Transverse colon (tissue), 4 donors: ENCODE results near the gene SPATA13. TPM values are rescaled to one million over a fixed set of nuclear protein-coding genes. Genes with fewer than 3 reads are reported as not detected.

ENCODE experiments used
- DNase-seq: peaks from one replicate; pipeline ENCODE4 v3.0.0-alpha.2; 2019
- H3K27ac ChIP-seq, 4 donors: fragments of 200-600 bp; sonication (generic); 2 replicates each; pipeline ENCODE4 v1.5.1; 2016 to 2018; ENCODE audit warnings: inconsistent platforms in 4 of 4
- H3K27me3 ChIP-seq: fragments of 200-600 bp; sonication (generic); 2 replicates; pipeline ENCODE4 v1.5.1; 2017; ENCODE audit warnings: inconsistent platforms
- H3K36me3 ChIP-seq, 4 donors: fragments of 200-600 bp; sonication (generic); 2 replicates each; pipeline ENCODE4 v1.5.1; 2017 to 2019; ENCODE audit warnings: inconsistent platforms in 4 of 4
- H3K4me1 ChIP-seq, 4 donors: fragments of 200-600 bp; sonication (generic); 2 replicates each; pipeline ENCODE4 v1.5.1; 2017 to 2020; ENCODE audit warnings: inconsistent platforms in 4 of 4
- H3K4me3 ChIP-seq, 4 donors: fragments of 200-600 bp; sonication (generic); 1 replicate in 1 of 4; 2 replicates in 3 of 4; pipeline versions ENCODE4 v1.5.1 to v1.6.1; 2017 to 2019; ENCODE audit warnings: inconsistent platforms in 4 of 4
- H3K9me3 ChIP-seq, 2 donors: fragments of 200-600 bp; sonication (generic); 2 replicates each; pipeline ENCODE4 v1.5.1; 2017 to 2019; ENCODE audit warnings: inconsistent platforms in 2 of 2
- CTCF ChIP-seq, 5 experiments: fragments of 200-600 bp in 3 of 5; fragments of 450-650 bp in 2 of 5; sonication (generic) in 3 of 5; IDR thresholded peaks; 1 replicate in 2 of 5; 2 replicates in 3 of 5; pipeline ENCODE4 v1.5.1; 2016 to 2017; ENCODE audit warnings: antibody characterized with exemption in 5 of 5, inconsistent platforms in 3 of 5, mild to moderate bottlenecking in 2 of 5, moderate library complexity in 1 of 5
- EP300 ChIP-seq: sonication (generic); formaldehyde crosslinking; IDR thresholded peaks from one replicate; pipeline ENCODE4 v1.6.1; 2017; ENCODE audit warnings: antibody characterized with exemption, low read depth
- POLR2A ChIP-seq: fragments of 450-650 bp; IDR thresholded peaks from one replicate; pipeline ENCODE4 v1.6.1; 2016; ENCODE audit warnings: antibody characterized with exemption, mild to moderate bottlenecking, moderate library complexity
- POLR2AphosphoS5 ChIP-seq, 3 donors: sonication (generic); formaldehyde crosslinking; IDR thresholded peaks; one replicate each; pipeline ENCODE4 v1.6.1; 2016; ENCODE audit warnings: antibody characterized with exemption in 3 of 3
- WGBS, 2 donors: methylation state at CpG; one replicate each; pipeline ENCODE4 v1.1.5; 2018; ENCODE audit warnings: low coverage in 1 of 2; 5-methylcytosine and 5-hydroxymethylcytosine counted together
- in situ Hi-C, 4 donors: fragments of 200-750 bp; cut with MboI; loops; one replicate each; pipeline versions ENCODE4 v1.15.0 to v1.15.1; 2017; ENCODE audit warnings: low sequenced_read_pairs in 3 of 4, low pct_ligation_motif_present in 1 of 4, low pct_unique_long_range_greater_than_20kb in 1 of 4
- intact Hi-C: fragments of 100-400 bp; cut with DNase I; formaldehyde crosslinking; loops from one replicate; pipeline ENCODE4 v1.15.1; 2023; ENCODE audit warnings: low total_unique reads
- total RNA-seq, 4 donors: library from RNA; depleted of rRNA; stranded (reverse); fragments of >200 nt; gene quantifications; one replicate each; pipeline ENCODE4 v1.1.0, GENCODE V29; 2016

The SPATA13 gene
- total RNA-seq, 4 donors from 2014 or later, result 85.1 to 612 (median 228) TPM

- no peak for TF ChIP-seq CTCF (IDR thresholded peaks at IDR 0.05)
- TF ChIP-seq POLR2A, result no peak
- no peak for TF ChIP-seq POLR2AphosphoS5 (IDR thresholded peaks at IDR 0.05)
- TF ChIP-seq EP300, result no peak
- in situ Hi-C loops (no loop called here), intact Hi-C loops (no loop called here)
- Histone ChIP-seq H3K4me1 (peaks cover 1 to 20% (median 3%) of the 10 kb centered on the region in 4 donors), H3K27ac (no peak overlapping the region), H3K9me3 (no peaks in the 10 kb centered on the region), H3K4me3 (no peak overlapping the region), H3K27me3 (no peaks in the 10 kb centered on the region), H3K36me3 (no peaks in the 10 kb centered on the region)
- 71 to 77% methylated on average over 2 to 4 of the region's 4 CpGs for WGBS, 2 donors
- DNase-seq, result no peak
Observed at GRCh38 chr13:24175847-24176246, 15.3 kb downstream of the SPATA13 start.

GRCh38 chr13:24176351-24177101 lies 16.0 kb downstream of the SPATA13 start:
- TF ChIP-seq POLR2AphosphoS5 (IDR thresholded peaks at IDR 0.05) (no peak), POLR2A (no peak), CTCF (IDR thresholded peaks at IDR 0.05) (no peak), EP300 (no peak)
- no peak overlapping the region for H3K4me3 ChIP-seq
- no peaks in the 10 kb centered on the region for H3K27me3 ChIP-seq
- H3K9me3 ChIP-seq, result no peaks in the 10 kb centered on the region
- no peak for DNase-seq
- H3K27ac ChIP-seq, result no peak overlapping the region
- in situ Hi-C loops, result no loop called here
- 85% methylated on average over 5 to 8 of the region's 8 CpGs for WGBS, 2 donors
- H3K36me3 ChIP-seq, result no peaks in the 10 kb centered on the region
- H3K4me1 ChIP-seq, result peaks cover 3 to 26% (median 7%) of the 10 kb centered on the region in 4 donors
- intact Hi-C loops, result no loop called here

GRCh38 chr13:24178847-24179485 lies 18.4 kb downstream of the SPATA13 start:
- in situ Hi-C loops (no loop called here), intact Hi-C loops (loop anchor here (2.0 kb wide), 1 partner anchor 64 kb away; no protein-coding TSS in a partner anchor)
- WGBS, 2 donors, result 73 to 95% methylated on average over 2 of the region's 2 CpGs
- no peak for DNase-seq
- Histone ChIP-seq H3K36me3 (no peaks in the 10 kb centered on the region), H3K27ac (no peak overlapping the region), H3K27me3 (no peaks in the 10 kb centered on the region), H3K9me3 (no peaks in the 10 kb centered on the region), H3K4me3 (no peak overlapping the region), H3K4me1 (peaks cover 6 to 49% (median 22%) of the 10 kb centered on the region in 4 donors)
- TF ChIP-seq CTCF (IDR thresholded peaks at IDR 0.05) (no peak), POLR2A (no peak), POLR2AphosphoS5 (IDR thresholded peaks at IDR 0.05) (no peak), EP300 (no peak)

GRCh38 chr13:24179486-24179850 lies 18.9 kb downstream of the SPATA13 start:
- Histone ChIP-seq H3K4me1 (peaks cover 6 to 54% (median 24%) of the 10 kb centered on the region in 4 donors), H3K4me3 (no peak overlapping the region), H3K9me3 (no peaks in the 10 kb centered on the region), H3K27me3 (no peaks in the 10 kb centered on the region), H3K36me3 (no peaks in the 10 kb centered on the region), H3K27ac (no peak overlapping the region)
- DNase-seq, result no peak
- in situ Hi-C loops, result no loop called here
- intact Hi-C loops, result loop anchor here (2.0 kb wide), 1 partner anchor 63 kb away; no protein-coding TSS in a partner anchor
- TF ChIP-seq CTCF (IDR thresholded peaks at IDR 0.05) (no peak), POLR2A (no peak), POLR2AphosphoS5 (IDR thresholded peaks at IDR 0.05) (no peak), EP300 (no peak)
- 58 to 65% methylated on average over 1 of the region's 1 CpG for WGBS, 2 donors
